Measurements from ENCODE around the gene GRIK4.

- TF ChIP-seq MYC (IDR thresholded peaks at IDR 0.05; ENCODE audit: low read depth, low read length) (no peak), FOS (IDR thresholded peaks at IDR 0.05; ENCODE audit: borderline replicate concordance, insufficient read depth, low read length) (no peak), CTCF (IDR thresholded peaks at IDR 0.05; ENCODE audit: extremely low read depth in 1 of 2, insufficient read depth in 1 of 2, low read depth in 1 of 2, low read length in 2 of 2) (no peak), POLR2A (IDR thresholded peaks at IDR 0.05; ENCODE audit: low read depth, low read length) (no peak), EZH2 (IDR thresholded peaks at IDR 0.05; ENCODE audit: borderline replicate concordance, low read depth, low read length, severe bottlenecking) (no peak), POLR2AphosphoS5 (IDR thresholded peaks at IDR 0.05; ENCODE audit: insufficient read depth, low read depth, low read length) (no peak), GATA2 (IDR thresholded peaks at IDR 0.05; ENCODE audit: insufficient read depth, insufficient read length, low read depth, low read length) (no peak), JUN (IDR thresholded peaks at IDR 0.05; ENCODE audit: borderline replicate concordance, insufficient read depth, insufficient read length, low read depth) (no peak)
- TF ChIP-seq, protein P1, sequence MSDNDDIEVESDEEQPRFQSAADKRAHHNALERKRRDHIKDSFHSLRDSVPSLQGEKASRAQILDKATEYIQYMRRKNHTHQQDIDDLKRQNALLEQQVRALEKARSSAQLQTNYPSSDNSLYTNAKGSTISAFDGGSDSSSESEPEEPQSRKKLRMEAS (IDR thresholded peaks at IDR 0.05; ENCODE audit: insufficient read depth, insufficient read length), result no peak
These were observed 400.4 kb downstream of the GRIK4 start for GRCh38 chr11:120911943-120912342.
